GM18517 (cell line): ENCODE results near the gene PDE4B.
A peak's percentile ranks its signal among the peaks of the same experiment; 100 is the strongest.

Experiments used
- ATAC-seq: cut with Tn5 transposase; IDR thresholded peaks from one replicate; pipeline ENCODE4 v1.9.1; 2021; ENCODE audit warnings: mild to moderate bottlenecking, moderate library complexity; ENCODE audit not compliant: unreplicated experiment

The PDE4B gene

DNA sequence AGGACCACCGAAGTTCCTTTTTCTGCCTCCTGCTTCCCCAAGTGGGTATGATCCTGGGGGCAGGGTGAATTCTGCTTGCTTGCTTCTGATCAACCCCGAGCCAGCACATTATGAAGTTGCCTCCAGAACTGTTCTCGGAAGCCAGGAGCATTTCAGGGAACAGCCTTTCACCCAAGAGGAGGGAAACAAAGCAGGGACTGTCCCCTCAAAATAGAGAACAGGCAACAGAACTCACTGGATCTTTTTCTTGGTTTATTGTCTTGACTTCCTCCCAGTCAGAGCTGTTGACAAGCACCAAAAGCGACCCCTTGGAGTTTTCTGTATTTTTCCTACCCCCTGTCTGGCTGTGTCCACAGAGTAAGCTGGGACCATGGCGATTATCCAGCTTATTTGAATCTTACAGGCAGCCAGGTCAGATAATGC is 482.9 kb downstream of the PDE4B start:
- ATAC-seq: no peak

DNA sequence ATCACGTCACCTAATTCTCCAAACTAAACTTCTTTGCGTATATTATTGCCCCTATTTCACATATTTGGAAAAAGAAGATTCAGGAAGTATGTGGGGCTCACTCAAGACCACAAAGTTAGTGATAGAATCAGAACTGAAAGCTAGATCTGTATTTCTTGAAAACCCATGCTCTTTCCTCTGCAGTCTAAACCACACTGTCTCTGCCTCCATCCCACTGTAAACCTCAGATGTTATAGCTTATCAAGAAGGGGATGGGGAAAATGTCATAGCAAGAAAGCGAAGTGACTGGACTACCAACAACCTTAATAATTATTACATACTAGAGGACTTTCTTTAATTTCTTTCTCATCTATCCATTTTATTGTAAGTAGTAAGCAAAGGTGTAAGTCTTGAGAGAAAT is 483.5 kb downstream of the PDE4B start:
- ATAC-seq: peak; percentile 75

DNA sequence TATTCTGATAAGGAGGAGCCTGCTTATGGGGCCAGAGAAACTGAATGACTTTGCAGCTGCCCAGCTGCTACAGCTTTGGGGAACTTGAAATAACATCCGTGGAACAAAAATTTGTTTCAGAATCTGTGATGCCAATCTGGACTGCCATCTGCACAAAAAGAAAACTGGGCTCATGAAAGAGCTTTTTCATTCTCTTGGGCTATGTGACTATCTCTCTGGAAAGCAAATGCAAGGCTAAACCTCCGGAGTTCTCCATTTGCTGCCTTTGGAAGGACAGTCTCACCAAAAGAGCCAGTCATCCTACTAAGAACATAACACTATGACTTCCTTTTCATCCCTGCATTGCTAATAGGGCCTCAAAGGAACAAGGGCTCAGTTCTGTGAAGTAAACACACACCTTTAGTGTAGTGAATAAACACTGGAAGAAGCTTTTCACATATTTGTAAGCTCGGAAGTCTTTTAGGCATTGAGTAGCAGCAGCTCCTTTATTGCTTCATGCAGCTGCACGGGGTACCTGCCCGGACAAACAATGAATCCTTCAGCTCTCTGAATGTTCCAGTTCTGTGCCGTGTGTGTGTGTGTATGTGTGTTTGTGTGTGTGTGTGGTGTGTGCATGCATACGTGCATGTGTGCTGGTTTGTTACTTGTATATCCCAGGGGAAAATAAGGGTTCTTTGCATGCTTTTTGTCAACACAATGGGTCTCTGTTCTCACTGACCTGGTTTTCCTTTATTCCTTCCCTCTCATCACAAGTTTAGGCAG is 485.7 kb downstream of the PDE4B start:
- peak; percentile 37 for ATAC-seq

DNA sequence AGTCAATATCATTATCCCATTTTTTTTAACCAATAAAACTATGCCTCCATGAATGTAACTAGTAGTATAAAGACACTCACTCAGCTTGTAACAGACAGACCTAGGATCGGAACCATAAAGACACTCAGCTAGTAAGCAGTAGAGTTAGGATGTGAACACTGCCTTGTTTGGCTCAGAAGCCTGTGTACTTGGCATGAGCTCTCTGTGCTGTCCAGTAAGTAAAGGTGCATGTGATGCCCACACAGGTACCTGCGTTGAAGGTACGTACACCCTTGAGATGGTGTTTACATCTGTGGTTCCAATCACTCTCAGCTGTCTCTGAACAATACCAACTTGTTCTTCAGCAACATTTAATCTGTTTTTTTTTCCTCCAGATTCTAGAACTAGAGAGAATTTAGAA is 489.1 kb downstream of the PDE4B start:
- ATAC-seq: no peak

- peak; percentile 89 for ATAC-seq
These were observed 489.7 kb downstream of the PDE4B start for GRCh38 chr1:66282343-66282852.

GRCh38 chr1:66282891-66283621 is 490.4 kb downstream of the PDE4B start:
- ATAC-seq: no peak

DNA sequence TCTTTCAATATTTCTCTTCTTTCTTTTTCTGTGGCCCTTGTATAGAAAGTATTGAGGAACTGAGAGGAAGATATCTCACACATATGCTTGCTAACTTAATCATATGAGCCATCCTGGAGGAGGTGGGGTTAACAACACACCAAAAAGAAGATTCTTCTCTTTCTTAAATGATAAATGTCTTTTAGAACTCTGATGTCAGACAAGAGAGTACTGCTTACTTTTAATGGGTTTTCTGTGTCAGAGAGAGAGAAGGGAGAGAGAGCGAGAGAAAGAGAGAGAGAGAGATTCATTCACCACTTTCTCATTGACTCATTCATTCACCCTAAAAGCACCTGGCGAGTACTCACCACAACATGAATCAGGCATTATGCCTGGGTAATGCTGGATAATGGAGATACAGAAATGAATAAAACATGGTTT is 490.9 kb downstream of the PDE4B start:
- peak; percentile 53 for ATAC-seq

GRCh38 chr1:66284746-66285145 is 492.1 kb downstream of the PDE4B start:
- ATAC-seq: no peak

DNA sequence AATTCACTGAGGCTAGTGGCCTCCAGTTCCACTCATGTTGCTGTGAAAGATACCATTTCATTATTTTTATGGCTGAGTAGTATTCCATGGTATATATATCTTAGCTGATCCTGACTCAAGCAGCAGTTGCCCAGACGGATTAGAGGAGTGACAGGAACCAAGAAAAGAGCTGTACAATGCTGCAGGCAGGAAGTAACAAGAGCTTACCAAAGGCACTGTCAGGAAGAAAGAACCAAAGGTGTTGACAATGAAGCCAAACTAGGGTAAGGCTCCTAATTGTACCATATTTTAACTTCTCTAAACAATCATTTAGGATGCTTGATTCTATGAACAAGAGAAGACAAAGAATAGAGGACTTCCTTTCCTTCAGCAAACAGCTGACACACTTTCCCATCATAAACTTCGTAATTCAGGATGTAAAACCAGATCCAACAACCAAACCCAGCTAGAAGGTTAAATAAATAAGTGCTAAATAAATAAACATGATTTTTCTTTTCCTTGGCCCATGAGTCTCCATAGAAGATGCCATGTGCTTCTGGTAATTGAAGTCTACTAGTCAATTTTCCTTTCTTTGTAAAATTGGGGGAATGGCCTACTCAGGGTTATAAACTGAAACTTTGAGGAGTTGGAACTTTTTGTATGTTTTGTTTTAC is 493.0 kb downstream of the PDE4B start:
- no peak for ATAC-seq

- no peak for ATAC-seq
These were observed 493.6 kb downstream of the PDE4B start for GRCh38 chr1:66286307-66286706.

- no peak for ATAC-seq
These were observed 495.4 kb downstream of the PDE4B start for GRCh38 chr1:66288048-66288447.

GRCh38 chr1:66290761-66291530 is 498.3 kb downstream of the PDE4B start:
- ATAC-seq: no peak

DNA sequence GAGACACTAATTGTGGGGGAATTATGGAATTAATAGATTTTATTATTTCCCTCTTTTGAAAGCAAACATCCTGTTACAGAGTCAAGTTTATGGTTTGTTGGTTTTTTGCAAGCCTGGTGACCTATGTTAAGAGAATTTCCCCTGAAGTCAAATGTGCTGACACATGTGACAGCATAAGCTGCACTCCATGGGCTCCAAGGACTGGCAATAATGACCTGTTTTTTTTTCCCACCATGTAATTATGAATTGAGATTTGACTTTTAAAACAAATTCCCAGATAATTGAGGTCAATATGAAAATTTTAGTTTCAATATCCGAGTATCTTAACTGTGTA is 498.8 kb downstream of the PDE4B start:
- no peak for ATAC-seq

DNA sequence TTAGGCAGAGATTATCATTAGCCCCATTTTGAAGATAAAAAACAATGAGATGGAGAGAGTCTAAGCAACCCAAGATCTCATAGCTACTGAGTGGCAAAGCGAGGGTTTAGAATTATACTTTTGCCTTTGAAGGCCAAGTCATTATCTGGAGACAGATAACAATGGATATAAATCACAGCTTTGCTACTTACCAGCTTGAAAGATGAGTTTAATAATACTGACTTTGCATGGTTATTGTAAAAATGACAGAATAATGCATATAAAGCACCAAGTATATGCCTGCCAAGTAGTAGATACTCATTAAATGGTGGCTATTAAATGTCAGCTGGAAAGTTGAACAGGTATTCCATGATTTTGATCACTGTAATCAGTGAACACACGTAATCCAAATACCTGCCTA is 499.6 kb downstream of the PDE4B start:
- no peak for ATAC-seq

DNA sequence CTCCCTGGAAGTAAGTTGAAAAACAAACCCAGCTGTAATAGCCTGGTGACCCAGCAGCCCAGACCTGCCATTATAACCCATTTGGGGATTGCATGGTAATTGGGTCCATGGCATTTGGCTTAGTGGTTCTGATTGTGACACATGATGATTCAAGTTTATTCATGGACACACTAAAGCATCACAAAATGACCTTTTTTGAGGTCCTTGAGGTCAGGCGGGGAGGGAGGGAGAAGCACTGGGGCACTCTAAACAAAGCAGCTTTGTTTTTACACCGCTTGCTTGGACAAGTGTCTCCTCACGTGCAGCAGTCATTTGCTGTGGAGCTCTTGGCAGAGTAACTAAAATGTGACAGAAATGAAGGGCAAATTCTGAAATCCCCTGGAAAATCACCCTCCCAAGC is 500.2 kb downstream of the PDE4B start:
- ATAC-seq: no peak

- no peak for ATAC-seq
These were observed 502.1 kb downstream of the PDE4B start for GRCh38 chr1:66294707-66295370.

DNA sequence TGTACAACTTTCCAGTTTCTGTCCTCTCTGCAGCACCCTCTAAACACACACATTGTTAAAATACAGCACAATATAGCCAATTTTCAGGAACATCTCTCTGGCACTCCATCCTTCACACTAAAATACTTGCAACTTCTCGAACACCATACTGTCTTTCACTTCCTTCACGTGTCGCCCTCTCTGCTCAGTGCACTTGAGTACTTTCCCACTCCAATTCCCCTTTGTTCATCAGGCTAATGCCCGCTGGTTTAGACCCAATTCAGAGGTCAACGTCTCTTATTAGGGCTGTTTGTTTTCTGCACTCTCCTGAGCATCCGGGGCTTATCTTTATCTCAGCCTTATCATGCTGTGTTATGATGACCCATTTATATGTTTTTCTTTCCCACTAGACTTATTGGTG is 503.1 kb downstream of the PDE4B start:
- ATAC-seq: no peak

GRCh38 chr1:66296370-66296769 is 503.7 kb downstream of the PDE4B start:
- no peak for ATAC-seq

GRCh38 chr1:66296951-66297350 is 504.3 kb downstream of the PDE4B start:
- no peak for ATAC-seq

- ATAC-seq: no peak
These were observed 505.8 kb downstream of the PDE4B start for GRCh38 chr1:66298464-66298863.
